Upper lobe of right lung (tissue), 1 donor: Measurements from ENCODE around the gene TMEM213. TPM values are rescaled to one million over a fixed set of nuclear protein-coding genes. Genes with fewer than 3 reads are reported as not detected.

Source experiments
- ATAC-seq: fragments of 200-7000 bp; cut with Tn5 transposase; one replicate; pipeline ENCODE4 v1.9.1; 2020; ENCODE audit warnings: mild to moderate bottlenecking, moderate library complexity
- DNase-seq: peaks from one replicate; pipeline ENCODE4 v3.0.0-alpha.2; 2020
- H3K27ac ChIP-seq: fragments of 200-600 bp; one replicate; pipeline ENCODE4 v1.8.0; 2022
- H3K27me3 ChIP-seq: fragments of 200-600 bp; one replicate; pipeline ENCODE4 v1.8.0; 2022; ENCODE audit warnings: mild to moderate bottlenecking
- H3K36me3 ChIP-seq: fragments of 200-600 bp; one replicate; pipeline ENCODE4 v1.8.0; 2022
- H3K4me1 ChIP-seq: fragments of 200-600 bp; one replicate; pipeline ENCODE4 v1.8.0; 2022
- H3K4me3 ChIP-seq: fragments of 200-600 bp; one replicate; pipeline ENCODE4 v1.8.0; 2022; ENCODE audit warnings: mild to moderate bottlenecking
- H3K9me3 ChIP-seq: fragments of 200-600 bp; one replicate; pipeline ENCODE4 v1.8.0; 2022
- intact Hi-C: fragments of 100-400 bp; cut with DNase I; formaldehyde crosslinking; loops from one replicate; pipeline ENCODE4 v1.11.0; 2022
- total RNA-seq: library from RNA; stranded (reverse); fragmentation: NEBNext Ultra II Directional; extraction: Animal tissue kit (Norgen Biotek cat#: 25700); gene quantifications from one replicate; pipeline ENCODE4 v1.2.1, GENCODE V29; 2021
- TF ChIP-seq, protein P1 (sequence below): fragments of 200-600 bp; IDR thresholded peaks from one replicate; pipeline ENCODE4 v1.8.0; 2022; ENCODE audit warnings: antibody characterized with exemption
- donor health status: DM: no; HTN: yes; CAD: no; lungs with severe emphysema.

TMEM213 gene
- total RNA-seq, 1 donor from 2014 or later: 9.6 TPM

DNA sequence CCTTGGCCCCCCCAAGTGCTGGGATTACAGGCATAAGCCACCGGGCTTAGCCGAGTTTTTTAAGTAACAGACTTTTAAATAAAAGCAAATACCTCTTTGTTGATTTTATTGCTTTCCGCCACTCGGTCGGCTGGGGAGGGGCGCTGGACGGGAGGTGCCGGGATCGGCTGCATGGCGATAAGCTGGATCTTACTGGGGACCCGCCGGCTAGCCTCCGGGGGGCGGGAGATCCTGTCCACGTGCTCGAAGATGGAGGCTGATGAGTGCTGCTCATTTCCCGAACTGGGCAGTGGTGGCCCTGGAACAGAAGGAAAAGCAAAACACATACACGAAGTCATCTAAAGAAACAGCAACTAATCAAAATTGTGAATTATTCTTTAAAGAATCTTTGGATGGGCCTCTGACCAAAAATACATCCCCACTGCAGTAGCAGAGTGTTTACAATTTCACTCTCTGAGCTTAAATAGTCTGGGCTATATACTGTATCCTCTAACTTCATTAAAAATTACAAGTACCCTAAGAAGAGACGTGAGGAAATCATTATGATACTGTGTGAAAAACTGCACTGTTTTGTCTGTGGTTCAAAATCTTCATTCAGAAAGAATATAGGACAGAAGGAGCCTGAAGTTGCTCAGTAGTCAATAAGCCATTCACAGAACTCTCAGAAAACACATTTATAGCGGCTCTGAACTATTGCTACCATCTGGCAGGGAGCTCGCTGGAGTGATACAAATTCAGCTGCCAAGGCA is 73.4 kb downstream of the TMEM213 start:
- H3K27me3 ChIP-seq: no peaks in the 10 kb centered on the region
- H3K4me3 ChIP-seq: no peak overlapping the region
- H3K27ac ChIP-seq: no peak overlapping the region
- H3K4me1 ChIP-seq: no peaks in the 10 kb centered on the region
- intact Hi-C loops: no loop called here
- ATAC-seq: no peak
- TF ChIP-seq, protein P1, sequence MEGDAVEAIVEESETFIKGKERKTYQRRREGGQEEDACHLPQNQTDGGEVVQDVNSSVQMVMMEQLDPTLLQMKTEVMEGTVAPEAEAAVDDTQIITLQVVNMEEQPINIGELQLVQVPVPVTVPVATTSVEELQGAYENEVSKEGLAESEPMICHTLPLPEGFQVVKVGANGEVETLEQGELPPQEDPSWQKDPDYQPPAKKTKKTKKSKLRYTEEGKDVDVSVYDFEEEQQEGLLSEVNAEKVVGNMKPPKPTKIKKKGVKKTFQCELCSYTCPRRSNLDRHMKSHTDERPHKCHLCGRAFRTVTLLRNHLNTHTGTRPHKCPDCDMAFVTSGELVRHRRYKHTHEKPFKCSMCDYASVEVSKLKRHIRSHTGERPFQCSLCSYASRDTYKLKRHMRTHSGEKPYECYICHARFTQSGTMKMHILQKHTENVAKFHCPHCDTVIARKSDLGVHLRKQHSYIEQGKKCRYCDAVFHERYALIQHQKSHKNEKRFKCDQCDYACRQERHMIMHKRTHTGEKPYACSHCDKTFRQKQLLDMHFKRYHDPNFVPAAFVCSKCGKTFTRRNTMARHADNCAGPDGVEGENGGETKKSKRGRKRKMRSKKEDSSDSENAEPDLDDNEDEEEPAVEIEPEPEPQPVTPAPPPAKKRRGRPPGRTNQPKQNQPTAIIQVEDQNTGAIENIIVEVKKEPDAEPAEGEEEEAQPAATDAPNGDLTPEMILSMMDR: no peak
- DNase-seq: no peak
- H3K9me3 ChIP-seq: no peaks in the 10 kb centered on the region
- peaks cover 4% of the 10 kb centered on the region for H3K36me3 ChIP-seq

DNA sequence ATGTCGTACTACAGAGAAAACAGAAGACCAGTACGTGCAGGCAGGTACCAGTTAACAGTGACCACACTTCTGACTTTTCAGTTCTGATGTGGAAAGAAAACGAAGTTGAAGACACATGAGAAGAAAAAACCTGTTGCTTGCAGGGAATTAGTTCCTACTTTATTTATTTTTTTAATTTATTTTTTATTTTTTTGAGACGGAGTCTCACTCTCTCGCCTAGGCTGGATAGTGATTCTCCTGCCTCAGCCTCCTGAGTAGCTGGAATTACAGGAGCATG is 74.0 kb downstream of the TMEM213 start:
- ATAC-seq (no peak), DNase-seq (no peak)
- intact Hi-C loops: no loop called here
- Histone ChIP-seq H3K9me3 (no peaks in the 10 kb centered on the region), H3K4me3 (no peak overlapping the region), H3K4me1 (no peaks in the 10 kb centered on the region), H3K27me3 (no peaks in the 10 kb centered on the region), H3K27ac (no peak overlapping the region), H3K36me3 (peaks cover 4% of the 10 kb centered on the region)
- TF ChIP-seq, protein P1: no peak

DNA sequence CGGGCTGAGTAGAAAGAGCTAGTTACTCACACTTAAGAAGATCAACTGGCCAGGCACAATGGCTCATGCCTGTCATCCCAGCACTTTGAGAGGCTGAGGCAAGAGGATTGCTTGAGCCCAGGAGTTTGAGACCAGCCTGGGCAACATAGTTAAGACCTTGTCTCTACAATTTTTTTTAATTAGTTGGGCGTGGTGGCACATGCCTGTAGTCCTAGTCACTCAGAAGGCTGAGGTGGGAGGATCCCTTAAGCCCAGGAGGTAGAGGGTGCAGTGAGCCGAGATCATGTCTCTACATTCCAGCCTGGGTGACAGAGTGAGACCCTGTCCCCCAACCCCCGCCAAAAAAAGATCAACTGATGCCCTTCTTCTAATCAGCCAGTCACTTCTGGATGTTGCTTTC is 74.8 kb downstream of the TMEM213 start:
- Histone ChIP-seq H3K27ac (no peak overlapping the region), H3K9me3 (no peaks in the 10 kb centered on the region), H3K36me3 (peaks cover 4% of the 10 kb centered on the region), H3K27me3 (no peaks in the 10 kb centered on the region), H3K4me3 (no peak overlapping the region), H3K4me1 (no peaks in the 10 kb centered on the region)
- intact Hi-C loops: no loop called here
- TF ChIP-seq, protein P1: no peak
- ATAC-seq (no peak), DNase-seq (no peak)

DNA sequence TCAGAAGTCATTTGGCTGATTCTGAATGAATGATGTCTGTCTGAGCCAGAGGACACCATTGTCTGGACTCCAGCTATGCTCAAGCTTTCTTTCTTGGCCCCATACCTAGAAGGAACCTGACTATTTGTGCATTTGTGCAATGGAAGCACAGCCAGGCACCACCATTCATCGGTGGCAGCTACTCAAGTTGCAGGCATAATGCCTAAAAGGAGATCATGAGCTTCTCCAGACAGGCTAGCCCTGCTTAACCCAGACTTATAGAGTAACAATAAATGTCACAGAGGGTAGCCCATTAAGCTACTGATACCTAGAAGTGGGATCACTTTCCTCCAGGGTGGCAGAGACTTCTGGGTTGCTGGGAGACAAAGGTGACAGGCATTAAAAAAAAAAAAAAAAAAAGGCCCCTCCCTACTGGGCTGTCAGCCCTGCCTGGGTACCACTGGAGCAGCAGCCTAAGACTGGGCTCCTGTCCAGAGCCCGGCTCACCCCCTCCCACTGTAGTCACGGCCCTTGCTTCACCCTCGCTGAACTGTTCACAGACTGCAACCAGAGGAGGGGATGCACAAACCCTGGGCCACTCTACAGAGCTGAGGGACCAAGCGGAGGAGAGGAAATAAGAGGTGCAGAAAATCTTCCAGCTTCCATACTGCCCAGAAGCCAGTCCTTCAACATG is 75.6 kb downstream of the TMEM213 start:
- H3K36me3 ChIP-seq: peaks cover 4% of the 10 kb centered on the region
- H3K9me3 ChIP-seq: no peaks in the 10 kb centered on the region
- no peaks in the 10 kb centered on the region for H3K27me3 ChIP-seq
- intact Hi-C loops: no loop called here
- no peak overlapping the region for H3K27ac ChIP-seq
- no peak overlapping the region for H3K4me3 ChIP-seq
- no peaks in the 10 kb centered on the region for H3K4me1 ChIP-seq
- ATAC-seq (no peak), DNase-seq (no peak)
- TF ChIP-seq, protein P1: no peak

DNA sequence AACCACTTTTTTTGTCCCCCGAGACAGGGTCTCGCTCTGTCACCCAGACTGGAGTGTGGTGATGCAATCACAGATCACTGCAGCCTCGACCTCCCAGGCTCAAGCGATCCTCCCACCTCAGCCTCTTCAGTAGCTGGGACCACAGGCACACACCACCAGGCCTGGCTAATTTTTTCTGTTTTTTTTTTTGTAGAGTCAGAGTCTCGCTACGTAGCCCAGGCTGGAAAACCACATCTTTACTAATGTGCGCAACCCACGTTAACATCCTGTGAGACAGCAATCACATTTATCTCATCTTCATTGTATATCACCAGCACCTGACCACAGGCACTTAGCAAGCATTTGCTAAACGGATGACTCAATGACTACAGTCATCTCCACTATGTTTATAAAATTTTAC is 78.0 kb downstream of the TMEM213 start:
- TF ChIP-seq, protein P1: no peak
- Histone ChIP-seq H3K27me3 (no peaks in the 10 kb centered on the region), H3K4me3 (no peak overlapping the region), H3K27ac (no peak overlapping the region), H3K36me3 (peaks cover 2% of the 10 kb centered on the region), H3K9me3 (no peaks in the 10 kb centered on the region), H3K4me1 (no peaks in the 10 kb centered on the region)
- ATAC-seq (no peak), DNase-seq (no peak)
- intact Hi-C loops: no loop called here
